K562 (cell line): ENCODE measurements around the gene TMC5. TPM values are rescaled to one million over a fixed set of nuclear protein-coding genes. Genes with fewer than 3 reads are reported as not detected.

Source experiments
- BRD9 ChIP-seq: fragments of 450-650 bp; IDR thresholded peaks from 2 replicates; pipeline ENCODE4 v1.6.1; 2018; ENCODE audit warnings: low read depth; ENCODE audit not compliant: partially characterized antibody
- BRF1 ChIP-seq: IDR thresholded peaks from 3 replicates; pipeline ENCODE4 v1.6.1; 2011; ENCODE audit warnings: borderline replicate concordance, mild to moderate bottlenecking; ENCODE audit not compliant: insufficient read length; ENCODE audit errors: extremely low read depth
- EZH2 ChIP-seq: IDR thresholded peaks from 2 replicates; pipeline ENCODE4 v1.6.1; 2012; ENCODE audit warnings: low read depth, mild to moderate bottlenecking, inconsistent platforms, low read length, borderline replicate concordance
- FIP1L1 ChIP-seq: fragments of 200-400 bp; formaldehyde crosslinking; IDR thresholded peaks from 2 replicates; pipeline ENCODE4 v1.6.1; 2018; ENCODE audit warnings: mild to moderate bottlenecking, low read depth, low read length; ENCODE audit not compliant: poor library complexity, severe bottlenecking
- FOS ChIP-seq: IDR thresholded peaks from 3 replicates; pipeline ENCODE4 v1.6.1; 2011; ENCODE audit not compliant: insufficient read length; ENCODE audit errors: extremely low read depth
- GATAD2B ChIP-seq: fragments of 450-650 bp; IDR thresholded peaks from 2 replicates; pipeline ENCODE4 v1.6.1; 2017; ENCODE audit warnings: mild to moderate bottlenecking, borderline replicate concordance
- HDAC1 ChIP-seq, 2 experiments: fragments of 450-650 bp; IDR thresholded peaks; 2 replicates each; pipeline ENCODE4 v1.6.1; 2016 to 2017; ENCODE audit warnings: inconsistent platforms in 1 of 2, mild to moderate bottlenecking in 1 of 2, moderate library complexity in 1 of 2
- MBD2 ChIP-seq: sonication (generic); IDR thresholded peaks from 2 replicates; pipeline ENCODE4 v1.6.1; 2016; ENCODE audit warnings: low read depth, borderline replicate concordance
- MITF ChIP-seq: IDR thresholded peaks from 2 replicates; pipeline ENCODE4 v1.6.1; 2014; ENCODE audit warnings: antibody characterized with exemption
- MTF1 ChIP-seq: fragments of 250-450 bp; sonication (Bioruptor Pico); IDR thresholded peaks from 2 replicates; pipeline ENCODE4 v1.9.0; 2021; ENCODE audit warnings: moderate library complexity, mild to moderate bottlenecking, inconsistent platforms, borderline replicate concordance
- NBN ChIP-seq: fragments of 450-650 bp; IDR thresholded peaks from 2 replicates; pipeline ENCODE4 v1.6.1; 2016; ENCODE audit warnings: low read depth, mild to moderate bottlenecking
- NEUROD1 ChIP-seq: fragments of 150-350 bp; IDR thresholded peaks from 2 replicates; pipeline ENCODE4 v1.6.1; 2014; ENCODE audit warnings: borderline replicate concordance, low read length, low read depth; ENCODE audit not compliant: partially characterized antibody
- NFRKB ChIP-seq: fragments of 450-650 bp; IDR thresholded peaks from 2 replicates; pipeline ENCODE4 v1.6.1; 2016; ENCODE audit warnings: low read depth
- NR3C1 ChIP-seq: sonication (generic); formaldehyde crosslinking; IDR thresholded peaks from 2 replicates; pipeline ENCODE4 v1.8.1; 2022; ENCODE audit warnings: missing genetic modification reagents
- POLR2AphosphoS5 ChIP-seq: IDR thresholded peaks from 2 replicates; pipeline ENCODE4 v1.6.1; 2011; ENCODE audit warnings: mild to moderate bottlenecking, low read depth, low read length, moderate library complexity; ENCODE audit not compliant: control insufficient read depth, insufficient read depth
- POLR2G ChIP-seq: fragments of 200-400 bp; formaldehyde crosslinking; IDR thresholded peaks from 2 replicates; pipeline ENCODE4 v1.6.1; 2017; ENCODE audit warnings: low read depth, mild to moderate bottlenecking, antibody characterized with exemption, low read length, moderate library complexity
- RBBP5 ChIP-seq: fragments of 200-600 bp; sonication (generic); IDR thresholded peaks from 2 replicates; pipeline ENCODE4 v1.6.1; 2012; ENCODE audit warnings: borderline replicate concordance, mild to moderate bottlenecking, low read length, control low read depth, inconsistent platforms; ENCODE audit not compliant: insufficient read depth, poor library complexity, severe bottlenecking
- SMARCA5 ChIP-seq: fragments of 450-650 bp; IDR thresholded peaks from 2 replicates; pipeline ENCODE4 v1.6.1; 2016
- SMARCB1 ChIP-seq: IDR thresholded peaks from 2 replicates; pipeline ENCODE4 v1.6.1; 2011; ENCODE audit warnings: improper control_type of control experiment, low read depth; ENCODE audit not compliant: insufficient read length
- SP2 ChIP-seq: IDR thresholded peaks from 2 replicates; pipeline ENCODE4 v1.6.1; 2011; ENCODE audit warnings: mild to moderate bottlenecking, low read depth, low read length, moderate library complexity; ENCODE audit not compliant: poor library complexity, severe bottlenecking; ENCODE audit errors: extremely low read depth
- TAF15 ChIP-seq: fragments of 200-400 bp; formaldehyde crosslinking; IDR thresholded peaks from 2 replicates; pipeline ENCODE4 v1.6.1; 2017; ENCODE audit warnings: mild to moderate bottlenecking, low read depth, low read length, moderate library complexity
- TFAM ChIP-seq: fragments of 250-450 bp; sonication (Bioruptor Pico); conservative IDR thresholded peaks from 2 replicates; pipeline ENCODE4 v1.5.0; 2021; ENCODE audit warnings: mild to moderate bottlenecking, moderate library complexity
- ZNF140 ChIP-seq: fragments of 250-450 bp; sonication (Bioruptor Pico); IDR thresholded peaks from 2 replicates; pipeline ENCODE4 v1.8.0; 2021; ENCODE audit warnings: moderate library complexity, mild to moderate bottlenecking, inconsistent platforms
- ZNF282 ChIP-seq: sonication (generic); formaldehyde crosslinking; IDR thresholded peaks from 2 replicates; pipeline ENCODE4 v1.8.1; 2023; ENCODE audit warnings: missing genetic modification reagents
- ZNF766 ChIP-seq: fragments of 200-800 bp; sonication (Bioruptor generic); conservative IDR thresholded peaks from 2 replicates; pipeline ENCODE4 v1.6.1; 2016; ENCODE audit warnings: missing genetic modification characterization, missing compliant biosample characterization
- ZNF778 ChIP-seq: fragments of 450-650 bp; formaldehyde crosslinking; IDR thresholded peaks from 2 replicates; pipeline ENCODE4 v1.4.0; 2020; ENCODE audit warnings: mild to moderate bottlenecking, moderate library complexity
- polyA plus RNA-seq, 8 experiments: library from polyadenylated mRNA; depleted of rRNA in 4 of 8; stranded (reverse) in 5 of 8; unstranded in 3 of 8; fragments of >200 nt; fragmentation: Nextera tagmentation in 2 of 8; fragmentation: Illumina TruSeq in 1 of 8; extraction: Ambion mirVana in 2 of 8; extraction: Trizol in 1 of 8; gene quantifications; 2 replicates each; pipeline versions ENCODE4 v1.2.1 to v1.2.3, GENCODE V29; 2011 to 2014; ENCODE audit warnings: inconsistent platforms in 1 of 8, missing spikeins in 1 of 8
- total RNA-seq, 7 experiments: library from RNA; depleted of rRNA in 6 of 7; stranded (reverse); fragments of >200 nt in 6 of 7; fragmentation: Illumina TruSeq in 2 of 7; extraction: Trizol in 2 of 7; gene quantifications; 2 replicates each; pipeline versions ENCODE4 v1.2.1 to v1.2.3, GENCODE V29; 2011 to 2021; ENCODE audit warnings: low replicate concordance in 1 of 7
- TF ChIP-seq, protein P1 (sequence below): fragments of 450-650 bp; formaldehyde crosslinking; IDR thresholded peaks from 2 replicates; pipeline ENCODE4 v1.4.0; 2020; ENCODE audit warnings: mild to moderate bottlenecking, moderate library complexity

TMC5 gene
- total and polyA plus RNA-seq, 9 of the 15 experiments (the other 6 are each of a cell fraction or from before 2014, with no cell fraction given), result 0.83 to 2.6 (median 1.6) TPM

DNA sequence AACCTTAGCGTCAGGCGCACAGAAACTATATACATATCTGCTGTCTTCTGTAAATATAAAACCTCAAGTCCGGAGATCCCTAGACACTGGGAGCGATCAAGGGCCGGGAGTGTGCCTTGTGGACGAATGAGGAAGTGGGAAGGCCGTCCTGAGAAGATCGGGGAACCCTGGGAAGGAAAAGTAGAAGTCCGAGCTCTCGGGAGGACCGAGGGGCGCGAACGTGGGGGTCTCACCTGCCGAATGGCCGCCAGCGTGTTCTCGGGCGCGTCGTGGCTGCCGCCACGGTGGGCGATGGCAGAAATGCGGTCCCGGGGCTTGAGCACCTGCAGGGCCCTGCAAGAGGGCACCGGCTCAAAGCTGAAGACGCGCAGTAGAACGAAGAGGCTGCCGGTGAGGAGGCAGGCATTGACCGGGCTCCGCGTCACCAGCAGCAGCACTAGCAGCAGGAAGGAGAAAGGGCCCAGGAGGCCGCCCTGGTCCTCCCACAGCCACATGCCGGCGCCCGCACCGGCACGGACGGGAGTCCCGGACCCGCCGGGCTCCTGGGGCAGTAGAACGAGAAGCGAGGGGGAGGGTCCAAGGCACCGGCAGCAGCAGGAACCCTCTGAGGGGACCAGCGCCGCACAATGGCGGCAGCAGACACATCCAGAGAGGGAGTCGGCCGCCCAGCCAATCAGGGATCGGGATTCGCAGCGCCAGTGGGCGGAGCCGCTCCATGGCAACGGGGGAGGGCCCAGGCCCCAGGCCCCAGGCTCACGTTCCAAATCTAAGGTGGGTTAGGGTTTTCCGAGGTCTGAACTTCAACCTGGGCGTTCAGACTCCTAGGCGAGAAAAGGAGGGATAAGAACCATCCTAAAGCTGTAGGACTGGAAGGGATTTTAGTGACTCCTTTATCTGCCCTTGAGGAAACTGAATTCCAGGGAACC lies 104.1 kb downstream of the TMC5 start, which contains the start of gene GDE1 (continued):
- no peak for TF ChIP-seq MITF
- no peak for TF ChIP-seq ZNF766
- TF ChIP-seq SMARCB1, result no peak
- TF ChIP-seq MBD2, result peak; percentile 38; the same call in 1 of the 2 replicates
- no peak for TF ChIP-seq NR3C1 (CRISPR knock-in tag)
- TF ChIP-seq ZNF282 (CRISPR knock-in tag), result no peak
- no peak for TF ChIP-seq TAF15
- peak; percentile 47 for TF ChIP-seq FOS
- no peak for TF ChIP-seq TFAM (CRISPR knock-in tag)
- TF ChIP-seq BRD9, result no peak
- peak; percentile 51; the same call in 1 of the 2 replicates for TF ChIP-seq POLR2AphosphoS5
- TF ChIP-seq BRF1, result no peak
- TF ChIP-seq NBN, result no peak
- TF ChIP-seq SMARCA5, result no peak
- peak; percentile 41 for TF ChIP-seq NEUROD1
- TF ChIP-seq, protein P1, sequence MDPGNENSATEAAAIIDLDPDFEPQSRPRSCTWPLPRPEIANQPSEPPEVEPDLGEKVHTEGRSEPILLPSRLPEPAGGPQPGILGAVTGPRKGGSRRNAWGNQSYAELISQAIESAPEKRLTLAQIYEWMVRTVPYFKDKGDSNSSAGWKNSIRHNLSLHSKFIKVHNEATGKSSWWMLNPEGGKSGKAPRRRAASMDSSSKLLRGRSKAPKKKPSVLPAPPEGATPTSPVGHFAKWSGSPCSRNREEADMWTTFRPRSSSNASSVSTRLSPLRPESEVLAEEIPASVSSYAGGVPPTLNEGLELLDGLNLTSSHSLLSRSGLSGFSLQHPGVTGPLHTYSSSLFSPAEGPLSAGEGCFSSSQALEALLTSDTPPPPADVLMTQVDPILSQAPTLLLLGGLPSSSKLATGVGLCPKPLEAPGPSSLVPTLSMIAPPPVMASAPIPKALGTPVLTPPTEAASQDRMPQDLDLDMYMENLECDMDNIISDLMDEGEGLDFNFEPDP (CRISPR knock-in tag), result no peak
- no peak for TF ChIP-seq ZNF778
- peak; percentile 92 for TF ChIP-seq POLR2G
- no peak for TF ChIP-seq EZH2
- no peak for TF ChIP-seq ZNF140 (CRISPR knock-in tag)
- peak; percentile 35 for TF ChIP-seq SP2
- TF ChIP-seq HDAC1 (IDR thresholded peaks at IDR 0.05), result peak in 1 of 2 experiments; percentile 64; a peak in 2 of 4 replicates
- no peak for TF ChIP-seq FIP1L1
- no peak for TF ChIP-seq GATAD2B
- peak; percentile 61; the same call in 1 of the 2 replicates for TF ChIP-seq NFRKB
- peak; percentile 56 for TF ChIP-seq RBBP5
- TF ChIP-seq MTF1 (CRISPR knock-in tag), result no peak
